ENCODE data around the gene ZBTB2.
"Not testable (repeated sequence)": the region's sequence is repeated elsewhere in the genome, so short reads cannot be mapped to it uniquely, and the experiment has no call there.

Gene ZBTB2

DNA sequence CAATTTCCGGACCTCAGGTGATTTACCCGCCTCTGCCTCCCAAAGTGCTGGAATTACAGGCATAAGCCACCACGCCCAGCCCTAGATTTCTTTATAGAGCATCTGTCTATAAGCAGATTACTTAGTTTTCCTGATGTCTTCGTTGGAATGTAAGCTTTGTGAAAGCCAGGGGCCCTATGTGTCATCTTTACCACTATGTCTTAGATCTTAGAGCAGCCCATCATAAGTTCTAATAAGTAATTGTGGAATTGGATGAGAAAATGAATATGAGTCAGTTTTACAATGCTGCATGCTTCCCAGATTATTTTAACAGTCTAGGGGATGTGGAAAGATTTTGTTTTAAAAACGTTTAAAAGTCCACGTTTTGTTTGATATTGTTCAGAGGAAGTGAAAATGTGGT is 9.1 kb upstream of the ZBTB2 start:
- no peak for DNase-seq

DNA sequence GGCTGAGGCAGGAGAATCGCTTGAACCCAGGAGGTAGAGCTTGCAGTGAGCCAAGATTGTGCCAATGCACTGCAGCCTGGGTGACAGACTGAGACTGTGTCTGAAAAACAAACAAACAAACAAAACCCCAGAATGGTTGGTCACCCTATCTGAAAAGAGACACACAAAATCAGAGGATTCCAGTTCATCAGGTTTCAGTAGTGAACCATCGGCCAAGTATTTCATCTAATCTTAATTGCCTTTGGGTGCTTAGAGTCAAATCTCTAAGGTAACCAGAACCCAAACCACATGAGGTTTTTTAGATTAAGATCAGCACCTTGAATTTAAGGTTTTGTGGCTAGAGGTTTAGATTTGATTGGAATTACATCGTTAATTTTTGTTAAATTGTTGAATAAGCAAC is 8.3 kb upstream of the ZBTB2 start:
- no peak for DNase-seq

GRCh38 chr6:151393410-151393809 is 2.1 kb upstream of the ZBTB2 start:
- DNase-seq = no peak

DNA sequence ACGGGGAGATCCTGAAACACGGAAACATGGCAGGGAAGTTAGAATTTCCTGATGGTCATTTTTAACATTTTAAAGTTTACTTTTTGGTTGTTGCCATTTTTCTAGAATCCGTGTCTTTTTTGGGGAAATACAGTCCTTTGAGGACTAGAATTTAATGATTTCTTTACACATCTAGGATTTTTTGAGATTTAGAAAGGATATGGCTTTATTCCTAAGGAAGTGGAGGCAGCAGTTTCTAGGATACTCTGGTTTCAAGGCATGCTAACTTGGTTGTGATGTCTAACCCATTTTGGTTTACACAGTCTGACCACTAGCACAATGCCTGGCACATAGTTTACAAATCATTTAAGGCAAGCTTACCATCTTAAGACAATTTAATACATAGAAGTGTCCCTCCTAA is 1.1 kb upstream of the ZBTB2 start:
- DNase-seq = no peak

- DNase-seq = peak; percentile 61
Observed at GRCh38 chr6:151390851-151391470, 398 bp downstream of the ZBTB2 start.

DNA sequence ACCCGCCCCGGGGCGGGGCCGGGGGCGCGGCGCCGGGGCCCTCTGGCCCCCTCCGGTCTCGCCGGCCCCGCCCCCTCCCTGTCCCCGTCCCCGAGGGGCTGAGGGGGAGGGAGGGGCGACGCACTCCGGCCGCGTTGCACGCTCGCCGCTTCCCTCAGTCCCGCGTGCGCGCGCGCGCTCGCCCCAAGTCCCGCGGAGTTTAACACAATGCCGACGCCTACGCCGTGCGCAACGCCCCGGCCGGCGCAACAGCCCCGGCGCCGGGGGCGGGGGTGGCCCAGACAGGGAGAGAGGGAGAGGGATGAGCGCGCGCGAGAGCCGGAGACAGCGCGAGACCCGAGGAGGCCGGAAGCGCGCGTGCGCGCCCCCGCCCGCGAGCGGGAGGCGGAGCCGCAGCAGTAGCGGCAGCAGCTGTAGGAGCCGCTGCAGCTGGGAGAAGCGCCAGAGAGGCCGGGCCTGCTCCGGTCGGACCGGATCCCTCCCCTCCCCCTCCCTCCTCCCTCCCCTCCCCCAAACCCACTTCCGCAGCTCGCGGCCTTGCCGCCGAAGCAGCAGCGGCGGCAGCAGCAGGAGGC is 996 bp downstream of the ZBTB2 start:
- peak; percentile 97 for DNase-seq

GRCh38 chr6:151389618-151390275 is 1.6 kb downstream of the ZBTB2 start:
- no peak for DNase-seq

DNA sequence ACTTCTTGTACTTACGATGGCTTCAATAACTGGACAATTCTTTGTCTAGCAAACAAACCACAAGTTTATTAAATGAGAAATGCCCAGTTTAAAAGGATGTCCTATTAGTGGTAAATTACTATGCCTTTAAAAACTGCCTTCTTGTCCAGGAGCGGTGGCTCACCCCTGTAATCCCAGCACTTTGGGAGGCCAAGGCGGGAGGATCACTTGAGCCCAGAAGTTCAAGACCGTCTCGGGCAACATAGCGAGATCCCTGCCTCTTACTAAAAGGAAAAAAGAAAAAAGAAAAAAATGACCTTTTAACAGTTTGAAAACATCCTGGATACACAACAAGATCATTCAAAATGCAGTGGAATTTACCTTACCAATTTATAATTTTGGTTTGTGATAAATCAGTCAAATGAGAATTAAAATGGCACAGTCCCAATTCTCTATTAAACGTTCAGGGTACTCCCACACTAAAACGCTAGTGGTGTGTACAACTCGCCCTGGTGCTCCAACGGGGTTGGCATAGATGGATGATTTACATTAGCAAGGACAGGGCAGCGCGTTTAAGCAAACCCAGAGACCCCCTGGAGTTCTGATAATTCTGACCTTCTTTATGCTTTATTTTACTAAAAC is 2.3 kb downstream of the ZBTB2 start:
- DNase-seq = no peak

- no peak for DNase-seq
Observed at GRCh38 chr6:151388236-151388635, 3.1 kb downstream of the ZBTB2 start.

GRCh38 chr6:151387175-151387970 is 4.0 kb downstream of the ZBTB2 start:
- DNase-seq = no peak

GRCh38 chr6:151385177-151385576 is 6.2 kb downstream of the ZBTB2 start:
- no peak for DNase-seq

- no peak for DNase-seq
Observed at GRCh38 chr6:151384151-151384550, 7.2 kb downstream of the ZBTB2 start.

DNA sequence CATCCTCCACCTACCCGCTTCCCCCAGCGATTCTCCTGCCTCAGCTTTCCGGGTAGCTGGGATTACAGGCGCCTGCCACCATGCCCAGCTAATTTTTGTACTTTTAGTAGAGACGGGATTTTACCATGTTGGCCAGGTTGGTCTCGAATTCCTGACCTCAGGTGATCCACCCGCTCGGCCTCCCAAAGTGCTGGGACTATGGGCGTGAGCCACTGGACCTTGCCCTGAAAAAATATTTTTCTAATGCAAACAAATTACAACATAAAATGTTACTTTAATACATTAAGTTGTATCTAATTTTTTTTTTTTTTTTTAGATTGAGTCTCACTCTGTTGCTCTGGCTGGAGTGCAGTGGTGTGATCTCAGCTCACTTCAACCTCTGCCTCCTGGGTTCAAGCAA is 8.7 kb downstream of the ZBTB2 start:
- DNase-seq = not testable (repeated sequence)

DNA sequence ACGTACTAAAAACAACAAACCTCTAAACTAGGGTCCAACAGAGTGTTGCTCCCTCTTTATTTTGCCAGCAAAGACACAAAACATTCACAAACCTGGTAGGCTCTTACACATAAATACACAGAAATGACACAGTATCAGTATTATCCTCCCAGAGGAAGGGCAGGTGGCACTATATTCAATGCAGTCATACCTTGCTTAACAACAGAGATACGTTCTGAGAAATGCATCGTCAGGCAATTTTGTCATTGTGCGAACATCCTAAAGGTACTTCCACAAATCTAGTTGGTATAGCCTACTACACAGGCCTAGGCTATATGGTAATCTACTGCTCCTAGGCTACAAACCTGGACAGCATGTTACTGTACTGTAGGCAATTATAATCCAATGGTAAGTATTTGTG is 9.6 kb downstream of the ZBTB2 start:
- DNase-seq = no peak

DNA sequence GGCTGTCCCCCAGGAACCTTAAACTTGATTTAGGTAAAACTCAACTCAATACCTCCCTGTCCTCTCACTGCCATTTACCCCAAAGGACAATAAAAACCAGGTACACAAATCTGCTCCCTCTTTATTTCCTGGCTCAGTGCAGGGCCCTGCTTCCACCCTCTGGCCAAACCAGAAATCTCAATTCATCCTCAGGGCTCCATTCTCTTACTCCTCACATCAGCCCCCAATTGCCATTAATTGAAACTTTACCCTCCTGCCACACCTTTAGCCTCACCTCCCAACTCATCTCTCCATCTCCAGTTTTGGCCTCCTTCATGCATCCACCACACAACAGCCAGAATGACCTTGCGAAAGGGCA is 10.5 kb downstream of the ZBTB2 start:
- no peak for DNase-seq

DNA sequence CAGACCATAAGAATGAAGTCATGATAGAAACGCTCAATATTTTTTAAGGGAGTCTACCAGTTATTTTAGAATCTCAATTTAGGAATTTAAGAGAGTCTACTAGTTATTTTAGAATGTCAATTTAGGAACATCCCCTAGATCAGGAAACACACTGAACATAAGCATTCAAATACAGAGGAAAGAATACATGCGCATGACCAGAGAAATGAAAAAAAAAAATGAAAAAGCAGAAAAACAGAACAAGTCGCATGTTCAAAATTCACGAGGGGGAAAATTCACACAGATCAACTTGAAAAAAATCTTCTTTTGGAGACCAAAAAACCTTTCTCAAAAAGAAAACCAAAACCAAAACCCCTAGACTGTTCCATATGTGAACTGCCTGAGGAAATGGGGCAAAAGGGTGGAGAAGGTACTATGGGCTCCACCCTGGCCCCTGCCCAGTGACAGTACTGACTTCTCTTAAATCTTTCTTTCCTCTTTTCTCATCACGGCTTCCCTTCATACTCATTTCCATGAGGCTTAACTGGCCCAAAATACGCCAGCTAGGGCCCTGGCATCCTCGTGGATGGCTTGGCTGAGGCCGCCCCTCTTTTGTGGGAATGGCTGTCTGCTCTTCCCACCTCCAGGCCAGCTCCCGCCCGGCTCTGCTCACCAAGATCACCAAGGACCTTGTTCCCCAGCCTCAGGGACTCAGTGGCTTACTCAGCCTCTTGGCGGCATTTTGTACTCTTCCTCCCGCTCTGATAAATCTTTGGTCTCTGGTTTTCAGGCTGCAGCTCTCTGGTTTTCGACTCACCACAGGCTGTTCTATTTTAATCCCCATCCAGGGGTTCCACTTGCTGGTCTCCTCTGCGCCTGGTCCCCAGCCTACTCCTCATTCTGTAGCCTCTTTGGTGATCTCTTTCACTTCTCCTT is 11.2 kb downstream of the ZBTB2 start:
- DNase-seq = no peak

- DNase-seq = no peak
Observed at GRCh38 chr6:151377095-151377494, 14.3 kb downstream of the ZBTB2 start.

GRCh38 chr6:151376440-151376839 is 14.9 kb downstream of the ZBTB2 start:
- no peak for DNase-seq

DNA sequence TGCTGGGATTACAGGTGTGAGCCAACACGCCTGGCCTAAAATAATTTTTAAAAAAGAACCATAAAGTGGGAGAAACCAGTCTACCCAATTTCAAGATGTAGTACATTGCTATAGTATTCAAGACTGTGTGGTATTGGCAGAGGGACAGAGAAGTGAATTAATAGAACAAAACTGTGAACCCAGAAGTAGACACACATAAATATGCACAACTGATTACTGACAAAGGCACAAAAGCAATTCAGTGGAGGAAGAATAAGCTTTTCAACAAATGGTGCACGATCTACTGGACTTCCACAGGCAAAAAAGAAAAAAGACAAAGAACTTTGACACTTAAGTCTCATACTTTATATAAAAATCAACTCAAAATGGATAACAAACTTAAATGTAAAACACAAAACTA is 15.5 kb downstream of the ZBTB2 start:
- no peak for DNase-seq

GRCh38 chr6:151374036-151374683 is 17.2 kb downstream of the ZBTB2 start:
- no peak for DNase-seq

- DNase-seq = no peak
Observed at GRCh38 chr6:151372164-151372563, 19.2 kb downstream of the ZBTB2 start.

Data from T1000 (cell line).